ENCODE data around the gene KCNQ1. TPM values are rescaled to one million over a fixed set of nuclear protein-coding genes. Genes with fewer than 3 reads are reported as not detected.

The KCNQ1 gene
- total and polyA plus RNA-seq, 2 of the 13 experiments (the other 11 are each of a cell fraction or from before 2014, with no cell fraction given) = 0.02 to 0.08 TPM

GRCh38 chr11:2818021-2818420 lies 373.2 kb downstream of the KCNQ1 start:
- H3K4me3 ChIP-seq (replicated peaks in 1 of 3; ENCODE audit: insufficient read depth in 1 of 3, low read depth in 2 of 3, low read length in 3 of 3) = no peak overlapping the region
- ChIA-PET POLR2A (no interaction called here), CTCF (ENCODE audit: low intra/inter-chr PET ratio, low total read pairs) (no interaction called here)
- no peaks in the 10 kb centered on the region for H3K36me3 ChIP-seq (replicated peaks in 1 of 2; ENCODE audit: control insufficient read depth in 1 of 2, insufficient read depth in 2 of 2, low read length in 2 of 2)
- H3K4me2 ChIP-seq (ENCODE audit: low read depth, low read length) = no peak overlapping the region
- 0 out of 2 replicates have a peak, but pooled peaks cover 4% of the 10 kb centered on the region for H4K20me1 ChIP-seq (ENCODE audit: insufficient read depth, low read length)
- in situ Hi-C loops (cut with HindIII; ENCODE audit: extremely low pct_ligation_motif_present, low pct_unique_long_range_greater_than_20kb) = no loop called here
- intact Hi-C loops (cut with micrococcal nuclease; ENCODE audit: unreplicated experiment) = no loop called here
- no TSS peak for BruUV-seq (replicated peaks)
- no peaks in the 10 kb centered on the region for H3K79me2 ChIP-seq (ENCODE audit: insufficient read depth, low read length)
- no peak overlapping the region for H2AFZ ChIP-seq (ENCODE audit: low read length)
- FAIRE-seq = no peak
- TF ChIP-seq PBX2 (CRISPR knock-in tag; IDR thresholded peaks at IDR 0.05) = no peak
- no peak for ATAC-seq
- no peak for DNase-seq (ENCODE audit: low spot score)
- H3K27me3 ChIP-seq (ENCODE audit: control insufficient read depth in 1 of 2, insufficient read depth in 2 of 2, low read length in 2 of 2) = peaks cover 5 to 54% of the 10 kb centered on the region in 2 experiments
- no peak overlapping the region for H3K27ac ChIP-seq (ENCODE audit: extremely low read length, insufficient read depth, low read length)
- H3K4me1 ChIP-seq (ENCODE audit: insufficient read depth, low read length) = no peaks in the 10 kb centered on the region
- H3K9me3 ChIP-seq (ENCODE audit: low read length) = peaks cover 23% of the 10 kb centered on the region
- no peak overlapping the region for H3K9ac ChIP-seq (ENCODE audit: insufficient read depth, low read depth, low read length)
- 70% methylated on average over 3 of the region's 6 CpGs for WGBS (ENCODE audit: low lambda C conversion rate)

GRCh38 chr11:2818503-2818902 lies 373.7 kb downstream of the KCNQ1 start:
- CTCF ChIA-PET (ENCODE audit: low intra/inter-chr PET ratio, low total read pairs) = no interaction called here
- intact Hi-C loops (cut with micrococcal nuclease; ENCODE audit: unreplicated experiment) = no loop called here
- WGBS (ENCODE audit: low lambda C conversion rate) = no CpG with 5 or more reads among the region's 5 CpGs
- TF ChIP-seq ZBTB33 (CRISPR knock-in tag; IDR thresholded peaks at IDR 0.05) (no peak), MED8 (CRISPR knock-in tag; IDR thresholded peaks at IDR 0.05; ENCODE audit: insufficient replicate concordance) (no peak), ZNF3 (CRISPR knock-in tag; IDR thresholded peaks at IDR 0.05) (no peak), ZNF318 (CRISPR knock-in tag; IDR thresholded peaks at IDR 0.05) (no peak)

More at GRCh38 chr11:2818503-2818902, 373.7 kb downstream of the KCNQ1 start:
- Histone ChIP-seq H2AFZ (ENCODE audit: low read length) (no peak overlapping the region), H3K4me3 (replicated peaks in 1 of 3; ENCODE audit: insufficient read depth in 1 of 3, low read depth in 2 of 3, low read length in 3 of 3) (no peak overlapping the region), H4K20me1 (ENCODE audit: insufficient read depth, low read length) (no peaks in the 10 kb centered on the region), H3K27ac (ENCODE audit: extremely low read length, insufficient read depth, low read length) (no peak overlapping the region), H3K79me2 (ENCODE audit: insufficient read depth, low read length) (no peaks in the 10 kb centered on the region), H3K9me3 (ENCODE audit: low read length) (peaks cover 28% of the 10 kb centered on the region), H3K27me3 (ENCODE audit: control insufficient read depth in 1 of 2, insufficient read depth in 2 of 2, low read length in 2 of 2) (peaks cover 3 to 58% of the 10 kb centered on the region in 2 experiments), H3K9ac (ENCODE audit: insufficient read depth, low read depth, low read length) (no peak overlapping the region), H3K4me2 (ENCODE audit: low read depth, low read length) (no peak overlapping the region), H3K36me3 (replicated peaks in 1 of 2; ENCODE audit: control insufficient read depth in 1 of 2, insufficient read depth in 2 of 2, low read length in 2 of 2) (no peaks in the 10 kb centered on the region), H3K4me1 (ENCODE audit: insufficient read depth, low read length) (no peaks in the 10 kb centered on the region)
- ATAC-seq = no peak
- DNase-seq (ENCODE audit: low spot score) = no peak
- no peak for FAIRE-seq
- in situ Hi-C loops (cut with HindIII; ENCODE audit: extremely low pct_ligation_motif_present, low pct_unique_long_range_greater_than_20kb) = no loop called here
- no TSS peak for BruUV-seq (replicated peaks)
- POLR2A ChIA-PET = no interaction called here

Measured in HepG2 (cell line).